GM23338 (cell line): ENCODE results near the gene SLC30A7. TPM values are rescaled to one million over a fixed set of nuclear protein-coding genes. Genes with fewer than 3 reads are reported as not detected.

Experiments used
- ATAC-seq: fragments of 200-7000 bp; cut with Tn5 transposase; 3 replicates; pipeline ENCODE4 v1.9.1; 2020
- DNase-seq: peaks from one replicate; pipeline ENCODE4 v3.0.0-alpha.2; 2015; ENCODE audit warnings: low spot score
- H2AFZ ChIP-seq: fragments of 200-600 bp; sonication (generic); 2 replicates; pipeline ENCODE4 v1.8.0; 2016; ENCODE audit warnings: antibody characterized with exemption, mild to moderate bottlenecking, moderate library complexity
- H3F3A ChIP-seq: fragments of 200-600 bp; sonication (generic); replicated peaks from 2 replicates; pipeline ENCODE4 v1.8.0; 2017; ENCODE audit warnings: antibody characterized with exemption, mixed run types, low read depth
- H3K27ac ChIP-seq: fragments of 200-600 bp; sonication (generic); 2 replicates; pipeline ENCODE4 v1.6.1; 2016; ENCODE audit warnings: low read depth
- H3K27me3 ChIP-seq: fragments of 200-600 bp; sonication (generic); 2 replicates; pipeline ENCODE4 v1.8.0; 2016; ENCODE audit warnings: mild to moderate bottlenecking, mixed run types, moderate library complexity; ENCODE audit not compliant: insufficient read depth
- H3K36me3 ChIP-seq: fragments of 200-600 bp; sonication (generic); 2 replicates; pipeline ENCODE4 v1.8.0; 2016; ENCODE audit warnings: mild to moderate bottlenecking; ENCODE audit not compliant: insufficient read depth
- H3K4me1 ChIP-seq: fragments of 200-600 bp; sonication (generic); 2 replicates; pipeline ENCODE4 v1.8.0; 2016; ENCODE audit warnings: mild to moderate bottlenecking, moderate library complexity; ENCODE audit not compliant: insufficient read depth
- H3K4me2 ChIP-seq: fragments of 200-600 bp; sonication (generic); 2 replicates; pipeline ENCODE4 v1.7.1; 2017; ENCODE audit warnings: mixed run types
- H3K4me3 ChIP-seq: fragments of 200-600 bp; sonication (generic); 2 replicates; pipeline ENCODE4 v1.6.1; 2016; ENCODE audit warnings: mixed run types
- H3K79me2 ChIP-seq: fragments of 200-600 bp; sonication (generic); replicated peaks from 2 replicates; pipeline ENCODE4 v1.8.0; 2017; ENCODE audit warnings: mild to moderate bottlenecking; ENCODE audit not compliant: insufficient read depth
- H3K9me2 ChIP-seq: fragments of 200-600 bp; sonication (generic); 2 replicates; pipeline ENCODE4 v1.8.0; 2017; ENCODE audit not compliant: insufficient read depth
- H4K20me1 ChIP-seq: fragments of 200-600 bp; sonication (generic); replicated peaks from 2 replicates; pipeline ENCODE4 v1.8.0; 2017; ENCODE audit warnings: mild to moderate bottlenecking; ENCODE audit not compliant: insufficient read depth
- H3K27ac Mint-ChIP-seq: 2 replicates; pipeline ENCODE4 v1.8.0; 2020; ENCODE audit warnings: inconsistent platforms, mild to moderate bottlenecking, moderate library complexity, mixed read lengths
- H3K27me3 Mint-ChIP-seq: 3 replicates; pipeline ENCODE4 v1.8.0; 2022; ENCODE audit warnings: low read depth, mild to moderate bottlenecking, moderate library complexity, mixed read lengths, inconsistent platforms; ENCODE audit not compliant: insufficient read depth, poor library complexity
- H3K36me3 Mint-ChIP-seq: 3 replicates; pipeline ENCODE4 v1.8.0; 2021; ENCODE audit warnings: low read depth, mild to moderate bottlenecking, inconsistent platforms, moderate library complexity, mixed read lengths
- H3K4me1 Mint-ChIP-seq: 3 replicates; pipeline ENCODE4 v1.8.0; 2020; ENCODE audit warnings: mild to moderate bottlenecking, inconsistent platforms, mixed read lengths
- H3K4me3 Mint-ChIP-seq: 3 replicates; pipeline ENCODE4 v1.8.0; 2021; ENCODE audit warnings: moderate library complexity, mild to moderate bottlenecking, inconsistent platforms, mixed read lengths
- H3K9me3 Mint-ChIP-seq: 3 replicates; pipeline ENCODE4 v1.8.0; 2020; ENCODE audit warnings: moderate library complexity, mild to moderate bottlenecking, inconsistent platforms, mixed read lengths
- CTCF ChIP-seq, 2 experiments: fragments of 200-600 bp in 1 of 2; sonication (generic) in 1 of 2; conservative IDR thresholded peaks; 2 replicates each; pipeline versions ENCODE4 v1.5.1 to v1.6.1; 2016 to 2017; ENCODE audit warnings: antibody characterized with exemption in 2 of 2, low read depth in 2 of 2, mild to moderate bottlenecking in 2 of 2, moderate library complexity in 1 of 2
- ETS1 ChIP-seq: IDR thresholded peaks from 2 replicates; pipeline ENCODE4 v1.6.1; 2016; ENCODE audit warnings: antibody characterized with exemption
- EZH2 ChIP-seq: fragments of 200-600 bp; sonication (generic); IDR thresholded peaks from one replicate; pipeline ENCODE4 v1.8.0; 2017; ENCODE audit warnings: antibody characterized with exemption, mild to moderate bottlenecking, low read depth; ENCODE audit not compliant: unreplicated experiment
- EZH2phosphoT487 ChIP-seq: fragments of 200-600 bp; sonication (generic); IDR thresholded peaks from one replicate; pipeline ENCODE4 v1.8.1; 2018; ENCODE audit warnings: antibody characterized with exemption; ENCODE audit not compliant: unreplicated experiment
- JUNB ChIP-seq: IDR thresholded peaks from one replicate; pipeline ENCODE4 v1.6.1; 2016; ENCODE audit warnings: antibody characterized with exemption; ENCODE audit not compliant: unreplicated experiment
- POLR2AphosphoS5 ChIP-seq: IDR thresholded peaks from 2 replicates; pipeline ENCODE4 v1.6.1; 2016; ENCODE audit warnings: antibody characterized with exemption, low read depth
- REST ChIP-seq: IDR thresholded peaks from one replicate; pipeline ENCODE4 v1.6.1; 2018; ENCODE audit warnings: antibody characterized with exemption; ENCODE audit not compliant: unreplicated experiment
- ZNF331 ChIP-seq: fragments of 250-450 bp; sonication (Bioruptor Pico); IDR thresholded peaks from 2 replicates; pipeline ENCODE4 v1.5.0; 2020; ENCODE audit warnings: low read depth, mild to moderate bottlenecking, moderate library complexity
- polyA plus RNA-seq: library from polyadenylated mRNA; unstranded; fragments of >200 nt; fragmentation: Nextera tagmentation; extraction: Ambion mirVana; gene quantifications from 2 replicates; pipeline ENCODE4 v1.2.1, GENCODE V29; 2016
- total RNA-seq: library from RNA; depleted of rRNA; stranded (reverse); fragments of >200 nt; shearing (Covaris generic); gene quantifications from 2 replicates; pipeline ENCODE4 v1.2.3, GENCODE V29; 2014

SLC30A7 gene
- total and polyA plus RNA-seq, 2 experiments from 2014 or later: 9.8 to 25.1 TPM

- TF ChIP-seq ETS1: no peak
- no peak for TF ChIP-seq POLR2AphosphoS5
- no peak for TF ChIP-seq EZH2
- no peak for TF ChIP-seq CTCF (conservative IDR thresholded peaks at IDR 0.05; ENCODE audit: low read depth in 2 of 2)
- TF ChIP-seq ZNF331 (CRISPR knock-in tag): no peak
- no peak for TF ChIP-seq JUNB
- TF ChIP-seq EZH2phosphoT487: no peak
Observed at GRCh38 chr1:101002551-101002950, 106.7 kb downstream of the SLC30A7 start (continued).

- peaks cover 22% of the 10 kb centered on the region for H3K36me3 Mint-ChIP-seq
Observed at GRCh38 chr1:101003012-101003650, 107.2 kb downstream of the SLC30A7 start.

More at GRCh38 chr1:101003012-101003650, 107.2 kb downstream of the SLC30A7 start:
- H3K4me3 ChIP-seq: no peak overlapping the region
- H3K36me3 ChIP-seq: peaks cover 12% of the 10 kb centered on the region; the same call in 1 of the 2 replicates
- H4K20me1 ChIP-seq: no peaks in the 10 kb centered on the region
- TF ChIP-seq REST: no peak
- H3K4me3 Mint-ChIP-seq: no peak overlapping the region
- no peaks in the 10 kb centered on the region for H3F3A ChIP-seq
- H3K27me3 Mint-ChIP-seq: no peaks in the 10 kb centered on the region
- peak overlapping the region; percentile 52; the same call in 1 of the 2 replicates for H3K27ac Mint-ChIP-seq
- H3K27ac ChIP-seq: no peak overlapping the region
- H3K9me2 ChIP-seq: no peaks in the 10 kb centered on the region
- no peaks in the 10 kb centered on the region for H3K27me3 ChIP-seq
- H3K79me2 ChIP-seq: no peaks in the 10 kb centered on the region
- no peak for DNase-seq
- H3K4me1 Mint-ChIP-seq: peaks cover 16% of the 10 kb centered on the region
- H3K9me3 Mint-ChIP-seq: no peaks in the 10 kb centered on the region
- no peak for ATAC-seq
- H2AFZ ChIP-seq: no peak overlapping the region
- peaks cover 2% of the 10 kb centered on the region; the same call in 1 of the 2 replicates for H3K4me1 ChIP-seq
- no peak overlapping the region for H3K4me2 ChIP-seq
